Breast epithelium (tissue), 3 donors: ENCODE measurements around the gene PTPN21.

ENCODE experiments used
- POLR2AphosphoS5 ChIP-seq, 3 donors: sonication (generic); formaldehyde crosslinking; IDR thresholded peaks; one replicate each; pipeline ENCODE4 v1.6.1; 2017; ENCODE audit warnings: antibody characterized with exemption in 3 of 3
- TF ChIP-seq, protein P1 (sequence below), 3 donors: fragments of 450-650 bp; IDR thresholded peaks; one replicate each; pipeline ENCODE4 v1.5.1; 2016 to 2017; ENCODE audit warnings: antibody characterized with exemption in 3 of 3, mild to moderate bottlenecking in 3 of 3, moderate library complexity in 3 of 3

DNA sequence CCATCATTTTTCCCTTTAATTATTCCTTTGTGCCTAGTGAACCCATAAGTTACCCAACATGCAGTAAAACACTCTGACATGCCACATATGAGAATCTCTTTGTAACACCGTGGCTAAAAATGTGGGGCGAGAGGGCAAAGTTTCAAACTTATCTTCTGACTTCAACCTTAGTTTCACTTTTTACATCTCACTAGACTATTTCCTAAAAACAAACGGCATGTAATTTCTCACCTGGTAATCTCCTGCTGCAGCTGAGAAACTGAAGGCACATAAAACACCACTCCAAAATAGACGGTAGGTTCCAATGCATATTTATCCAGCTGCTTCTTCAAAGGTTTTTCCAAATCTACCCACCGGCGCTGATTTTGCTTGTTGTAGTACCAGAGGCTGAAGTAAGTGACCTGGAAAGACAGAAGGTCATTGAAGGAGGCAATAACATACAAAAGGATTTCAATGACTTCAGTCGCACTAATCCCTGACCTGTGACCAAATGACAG lies 37.9 kb downstream of the PTPN21 start:
- TF ChIP-seq, protein P1, sequence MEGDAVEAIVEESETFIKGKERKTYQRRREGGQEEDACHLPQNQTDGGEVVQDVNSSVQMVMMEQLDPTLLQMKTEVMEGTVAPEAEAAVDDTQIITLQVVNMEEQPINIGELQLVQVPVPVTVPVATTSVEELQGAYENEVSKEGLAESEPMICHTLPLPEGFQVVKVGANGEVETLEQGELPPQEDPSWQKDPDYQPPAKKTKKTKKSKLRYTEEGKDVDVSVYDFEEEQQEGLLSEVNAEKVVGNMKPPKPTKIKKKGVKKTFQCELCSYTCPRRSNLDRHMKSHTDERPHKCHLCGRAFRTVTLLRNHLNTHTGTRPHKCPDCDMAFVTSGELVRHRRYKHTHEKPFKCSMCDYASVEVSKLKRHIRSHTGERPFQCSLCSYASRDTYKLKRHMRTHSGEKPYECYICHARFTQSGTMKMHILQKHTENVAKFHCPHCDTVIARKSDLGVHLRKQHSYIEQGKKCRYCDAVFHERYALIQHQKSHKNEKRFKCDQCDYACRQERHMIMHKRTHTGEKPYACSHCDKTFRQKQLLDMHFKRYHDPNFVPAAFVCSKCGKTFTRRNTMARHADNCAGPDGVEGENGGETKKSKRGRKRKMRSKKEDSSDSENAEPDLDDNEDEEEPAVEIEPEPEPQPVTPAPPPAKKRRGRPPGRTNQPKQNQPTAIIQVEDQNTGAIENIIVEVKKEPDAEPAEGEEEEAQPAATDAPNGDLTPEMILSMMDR (IDR thresholded peaks at IDR 0.05): no peak
- no peak for TF ChIP-seq POLR2AphosphoS5 (IDR thresholded peaks at IDR 0.05)
